CD4-positive, CD25-positive, alpha-beta regulatory T cell (primary cell): Measurements from ENCODE around the gene HNRNPA2B1. TPM values are rescaled to one million over a fixed set of nuclear protein-coding genes. Genes with fewer than 3 reads are reported as not detected.
"Not testable (repeated sequence)": the region's sequence is repeated elsewhere in the genome, so short reads cannot be mapped to it uniquely, and the experiment has no call there.

ENCODE experiments used
- ATAC-seq, 2 donors: fragments of 150-1000 bp; cut with Tn5 transposase; one replicate each; pipeline ENCODE4 v1.10.0; 2021; ENCODE audit warnings: low read depth in 2 of 2, moderate number of reproducible peaks in 2 of 2, moderate library complexity in 1 of 2
- DNase-seq, 3 donors: peaks; one replicate each; pipeline versions ENCODE4 v3.0.0 to v3.0.0-alpha.2; 2012 to 2022; ENCODE audit warnings: mixed read lengths in 1 of 3
- H3K27ac ChIP-seq: one replicate; pipeline ENCODE4 v1.7.0; 2013; ENCODE audit warnings: mild to moderate bottlenecking, low read length; ENCODE audit not compliant: insufficient read depth, poor library complexity, severe bottlenecking
- H3K27me3 ChIP-seq: one replicate; pipeline ENCODE4 v1.7.0; 2013; ENCODE audit warnings: low read length; ENCODE audit not compliant: control insufficient read depth, insufficient read depth
- H3K36me3 ChIP-seq: one replicate; pipeline ENCODE4 v1.7.0; 2013; ENCODE audit warnings: mild to moderate bottlenecking, low read length, moderate library complexity; ENCODE audit not compliant: control insufficient read depth, insufficient read depth
- H3K4me1 ChIP-seq: 2 replicates; pipeline ENCODE4 v1.7.0; 2013; ENCODE audit warnings: mild to moderate bottlenecking, low read length; ENCODE audit not compliant: insufficient read depth, control insufficient read depth, poor library complexity, severe bottlenecking
- H3K4me3 ChIP-seq: one replicate; pipeline ENCODE4 v1.7.0; 2013; ENCODE audit warnings: low read depth, mild to moderate bottlenecking, low read length, moderate library complexity
- H3K9me3 ChIP-seq, 2 experiments: 1 replicate in 1 of 2; 2 replicates in 1 of 2; pipeline ENCODE4 v1.7.0; 2013; ENCODE audit warnings: low read length in 2 of 2, mild to moderate bottlenecking in 1 of 2, moderate library complexity in 1 of 2; ENCODE audit not compliant: control insufficient read depth in 2 of 2
- H3K27ac Mint-ChIP-seq, 3 donors: one replicate each; pipeline ENCODE4 v1.8.0; 2020 to 2022; ENCODE audit warnings: mild to moderate bottlenecking in 3 of 3, mixed read lengths in 3 of 3, moderate library complexity in 2 of 3
- H3K27me3 Mint-ChIP-seq: one replicate; pipeline ENCODE4 v1.8.0; 2022; ENCODE audit warnings: mild to moderate bottlenecking, mixed read lengths
- H3K36me3 Mint-ChIP-seq: one replicate; pipeline ENCODE4 v1.8.0; 2020; ENCODE audit warnings: mixed read lengths
- H3K4me1 Mint-ChIP-seq, 4 donors: one replicate each; pipeline ENCODE4 v1.8.0; 2020 to 2022; ENCODE audit warnings: mixed read lengths in 4 of 4, mild to moderate bottlenecking in 1 of 4
- H3K4me3 Mint-ChIP-seq, 4 donors: one replicate each; pipeline ENCODE4 v1.8.0; 2020 to 2022; ENCODE audit warnings: mild to moderate bottlenecking in 4 of 4, mixed read lengths in 4 of 4, moderate library complexity in 3 of 4
- H3K9me3 Mint-ChIP-seq, 7 donors: one replicate each; pipeline ENCODE4 v1.8.0; 2020 to 2022; ENCODE audit warnings: mixed read lengths in 7 of 7, mild to moderate bottlenecking in 3 of 7, moderate library complexity in 2 of 7
- polyA plus RNA-seq, 4 donors: library from polyadenylated mRNA; unstranded; fragments of 300-500 nt; fragmentation: Illumina TruSeq; gene quantifications; one replicate each; pipeline ENCODE4 v1.2.3, GENCODE V29; 2021
- total RNA-seq: library from RNA; stranded (reverse); gene quantifications from one replicate; pipeline ENCODE4 v1.2.3, GENCODE V29; 2022

Gene HNRNPA2B1
- total and polyA plus RNA-seq, 5 donors from 2014 or later, result 465 to 541 (median 509) TPM

GRCh38 chr7:26166684-26167266 is 33.8 kb downstream of the HNRNPA2B1 start:
- Histone ChIP-seq H3K9me3 (no peaks in the 10 kb centered on the region), H3K4me3 (peak overlapping the region; percentile 30), H3K27ac (peak overlapping the region; percentile 68), H3K4me1 (peaks cover 14% of the 10 kb centered on the region), H3K36me3 (peaks cover 15% of the 10 kb centered on the region), H3K27me3 (no peaks in the 10 kb centered on the region)
- peaks cover 17% of the 10 kb centered on the region for H3K36me3 Mint-ChIP-seq
- ATAC-seq, result peak; percentile 21 to 52
- H3K9me3 Mint-ChIP-seq, result peaks cover 0 to 3% (median 0%) of the 10 kb centered on the region in 7 donors
- peaks cover 17 to 49% (median 20%) of the 10 kb centered on the region in 4 donors for H3K4me1 Mint-ChIP-seq
- H3K27ac Mint-ChIP-seq, result peak overlapping the region; percentile 73 to 91 (median 87)
- no peaks in the 10 kb centered on the region for H3K27me3 Mint-ChIP-seq
- H3K4me3 Mint-ChIP-seq, result peak overlapping the region in 3 of 4 donors; percentile 24 to 56 (median 30)
- no peak for DNase-seq

- Mint-ChIP-seq H3K27ac (peak overlapping the region in 2 of 3 donors; percentile 73 to 91), H3K27me3 (no peaks in the 10 kb centered on the region), H3K9me3 (peaks cover 0 to 3% (median 0%) of the 10 kb centered on the region in 7 donors), H3K36me3 (peaks cover 13% of the 10 kb centered on the region), H3K4me1 (peaks cover 13 to 49% (median 22%) of the 10 kb centered on the region in 4 donors), H3K4me3 (peak overlapping the region in 1 of 4 donors; percentile 24)
- Histone ChIP-seq H3K9me3 (no peaks in the 10 kb centered on the region), H3K27me3 (no peaks in the 10 kb centered on the region), H3K4me3 (peak overlapping the region; percentile 30), H3K36me3 (peaks cover 10% of the 10 kb centered on the region), H3K27ac (peak overlapping the region; percentile 68), H3K4me1 (peaks cover 14% of the 10 kb centered on the region)
- ATAC-seq (no peak), DNase-seq (no peak)
Measured at GRCh38 chr7:26165950-26166683, 34.4 kb downstream of the HNRNPA2B1 start.

- H3K27ac ChIP-seq, H3K9me3 ChIP-seq, H3K4me3 Mint-ChIP-seq, ATAC-seq, H3K36me3 ChIP-seq, H3K27me3 Mint-ChIP-seq, H3K9me3 Mint-ChIP-seq, DNase-seq, H3K27me3 ChIP-seq, H3K4me3 ChIP-seq, H3K36me3 Mint-ChIP-seq, H3K27ac Mint-ChIP-seq: not testable (repeated sequence)
- H3K4me1 Mint-ChIP-seq, result peaks cover 26 to 59% (median 40%) of the 10 kb centered on the region in 4 donors
- H3K4me1 ChIP-seq, result peaks cover 21% of the 10 kb centered on the region
Measured at GRCh38 chr7:26163804-26164203, 36.7 kb downstream of the HNRNPA2B1 start.

- H3K4me3 ChIP-seq, result no peak overlapping the region
- Mint-ChIP-seq H3K4me1 (peaks cover 26 to 70% (median 45%) of the 10 kb centered on the region in 4 donors), H3K27me3 (no peaks in the 10 kb centered on the region), H3K4me3 (no peak overlapping the region), H3K36me3 (peaks cover 4% of the 10 kb centered on the region), H3K27ac (no peak overlapping the region), H3K9me3 (peaks cover 0 to 5% (median 2%) of the 10 kb centered on the region in 7 donors)
- ATAC-seq, result no peak
- peaks cover 26% of the 10 kb centered on the region for H3K4me1 ChIP-seq
- H3K27me3 ChIP-seq, result no peaks in the 10 kb centered on the region
- H3K9me3 ChIP-seq, result no peaks in the 10 kb centered on the region
- no peak for DNase-seq
- H3K36me3 ChIP-seq, result no peaks in the 10 kb centered on the region
- H3K27ac ChIP-seq, result no peak overlapping the region
Measured at GRCh38 chr7:26162431-26162830, 38.1 kb downstream of the HNRNPA2B1 start.

- Mint-ChIP-seq H3K36me3 (peaks cover 4% of the 10 kb centered on the region), H3K27ac (peak overlapping the region in 2 of 3 donors; percentile 43 to 51), H3K9me3 (peaks cover 0 to 5% (median 2%) of the 10 kb centered on the region in 7 donors), H3K4me1 (peaks cover 18 to 70% (median 43%) of the 10 kb centered on the region in 4 donors), H3K4me3 (peak overlapping the region in 2 of 4 donors; percentile 8 to 55), H3K27me3 (no peaks in the 10 kb centered on the region)
- H3K36me3 ChIP-seq, result no peaks in the 10 kb centered on the region
- H3K27ac ChIP-seq, result no peak overlapping the region
- no peak for DNase-seq
- H3K4me1 ChIP-seq, result peaks cover 31% of the 10 kb centered on the region
- H3K9me3 ChIP-seq, result no peaks in the 10 kb centered on the region
- H3K27me3 ChIP-seq, result no peaks in the 10 kb centered on the region
- no peak overlapping the region for H3K4me3 ChIP-seq
- no peak for ATAC-seq
Measured at GRCh38 chr7:26160896-26161295, 39.6 kb downstream of the HNRNPA2B1 start.

GRCh38 chr7:26159243-26159642 is 41.3 kb downstream of the HNRNPA2B1 start:
- H3K27ac Mint-ChIP-seq, result peak overlapping the region; percentile 20 to 85 (median 43)
- Histone ChIP-seq H3K27ac (peak overlapping the region; percentile 26), H3K36me3 (no peaks in the 10 kb centered on the region), H3K27me3 (no peaks in the 10 kb centered on the region), H3K4me1 (peaks cover 47% of the 10 kb centered on the region), H3K4me3 (no peak overlapping the region), H3K9me3 (no peaks in the 10 kb centered on the region)
- no peaks in the 10 kb centered on the region for H3K27me3 Mint-ChIP-seq
- DNase-seq (no peak), ATAC-seq (no peak)
- peaks cover 4% of the 10 kb centered on the region for H3K36me3 Mint-ChIP-seq
- peaks cover 0 to 5% (median 0%) of the 10 kb centered on the region in 7 donors for H3K9me3 Mint-ChIP-seq
- H3K4me3 Mint-ChIP-seq, result peak overlapping the region in 3 of 4 donors; percentile 17 to 49 (median 26)
- H3K4me1 Mint-ChIP-seq, result peaks cover 25 to 76% (median 53%) of the 10 kb centered on the region in 4 donors

GRCh38 chr7:26157520-26158105 is 42.9 kb downstream of the HNRNPA2B1 start:
- peaks cover 60% of the 10 kb centered on the region for H3K4me1 ChIP-seq
- H3K27me3 ChIP-seq, result no peaks in the 10 kb centered on the region
- H3K4me3 ChIP-seq, result peak overlapping the region; percentile 73
- H3K36me3 Mint-ChIP-seq, result no peaks in the 10 kb centered on the region
- H3K9me3 ChIP-seq, result no peaks in the 10 kb centered on the region
- H3K4me3 Mint-ChIP-seq, result peak overlapping the region in 3 of 4 donors; percentile 29 to 100 (median 97)
- ATAC-seq (no peak), DNase-seq (no peak)
- H3K27ac ChIP-seq, result peak overlapping the region; percentile 87
- H3K27me3 Mint-ChIP-seq, result no peaks in the 10 kb centered on the region
- H3K4me1 Mint-ChIP-seq, result peaks cover 25 to 84% (median 63%) of the 10 kb centered on the region in 4 donors
- H3K27ac Mint-ChIP-seq, result peak overlapping the region in 2 of 3 donors; percentile 20 to 75
- H3K9me3 Mint-ChIP-seq, result peaks cover 0 to 2% (median 0%) of the 10 kb centered on the region in 7 donors
- no peaks in the 10 kb centered on the region for H3K36me3 ChIP-seq
